NCI-H187 (cell line): ENCODE data around the gene STARD8.

Experiments used
- DNase-seq, 2 experiments: peaks; one replicate each; lab custom pipeline; 2025; lab: John Stamatoyannopoulos, UW

STARD8 gene

GRCh38 chrX:68692651-68693050, 45.2 kb downstream of the STARD8 start:
- no peak for DNase-seq

- DNase-seq: no peak
Measured at GRCh38 chrX:68693481-68694434, 46.3 kb downstream of the STARD8 start.

- DNase-seq: no peak
Measured at GRCh38 chrX:68694435-68695205, 47.2 kb downstream of the STARD8 start.

GRCh38 chrX:68695206-68695845, 47.9 kb downstream of the STARD8 start:
- DNase-seq: no peak

GRCh38 chrX:68696267-68696990, 49.0 kb downstream of the STARD8 start:
- no peak for DNase-seq

GRCh38 chrX:68697036-68697435, 49.6 kb downstream of the STARD8 start:
- no peak for DNase-seq

- no peak for DNase-seq
Measured at GRCh38 chrX:68697465-68698125, 50.1 kb downstream of the STARD8 start.

GRCh38 chrX:68698942-68699341, 51.5 kb downstream of the STARD8 start:
- no peak for DNase-seq

- no peak for DNase-seq
Measured at GRCh38 chrX:68699960-68700746, 52.7 kb downstream of the STARD8 start.

- DNase-seq: no peak
Measured at GRCh38 chrX:68703369-68703768, 55.9 kb downstream of the STARD8 start.

- DNase-seq: no peak
Measured at GRCh38 chrX:68703846-68704245, 56.4 kb downstream of the STARD8 start.

- no peak for DNase-seq
Measured at GRCh38 chrX:68705986-68706385, 58.5 kb downstream of the STARD8 start.

- DNase-seq: no peak
Measured at GRCh38 chrX:68708503-68709290, 61.2 kb downstream of the STARD8 start.

GRCh38 chrX:68710870-68711576, 63.6 kb downstream of the STARD8 start:
- DNase-seq: no peak

- DNase-seq: no peak
Measured at GRCh38 chrX:68711845-68712244, 64.4 kb downstream of the STARD8 start.

GRCh38 chrX:68714856-68715255, 67.4 kb downstream of the STARD8 start:
- DNase-seq: no peak

GRCh38 chrX:68717196-68717595, 69.7 kb downstream of the STARD8 start:
- no peak for DNase-seq

GRCh38 chrX:68717663-68718442, 70.4 kb downstream of the STARD8 start:
- DNase-seq: no peak
